PFSK-1 (cell line): ENCODE data around the gene RFTN1.

ENCODE experiments used
- REST ChIP-seq, 2 experiments: IDR thresholded peaks; 2 replicates each; pipeline versions ENCODE4 v1.6.1 to v1.8.0; 2011 to 2012; ENCODE audit warnings: low read depth in 2 of 2, low read length in 2 of 2, control low read depth in 1 of 2, inconsistent platforms in 1 of 2, mild to moderate bottlenecking in 1 of 2, moderate library complexity in 1 of 2; ENCODE audit not compliant: insufficient read depth in 1 of 2
- SIN3A ChIP-seq: IDR thresholded peaks from 2 replicates; pipeline ENCODE4 v1.6.1; 2012; ENCODE audit warnings: mild to moderate bottlenecking, low read length, moderate library complexity, borderline replicate concordance; ENCODE audit not compliant: insufficient read depth

GRCh38 chr3:16330351-16330750 is 183.1 kb downstream of the RFTN1 start:
- no peak for TF ChIP-seq REST (IDR thresholded peaks at IDR 0.05; ENCODE audit: insufficient read depth in 1 of 2, low read depth in 2 of 2, low read length in 2 of 2)
- no peak for TF ChIP-seq SIN3A
